ENCODE measurements around the gene RAB40A. TPM values are rescaled to one million over a fixed set of nuclear protein-coding genes. Genes with fewer than 3 reads are reported as not detected.

Gene RAB40A
- total RNA-seq, 1 experiment from 2014 or later: 1.0 TPM

DNA sequence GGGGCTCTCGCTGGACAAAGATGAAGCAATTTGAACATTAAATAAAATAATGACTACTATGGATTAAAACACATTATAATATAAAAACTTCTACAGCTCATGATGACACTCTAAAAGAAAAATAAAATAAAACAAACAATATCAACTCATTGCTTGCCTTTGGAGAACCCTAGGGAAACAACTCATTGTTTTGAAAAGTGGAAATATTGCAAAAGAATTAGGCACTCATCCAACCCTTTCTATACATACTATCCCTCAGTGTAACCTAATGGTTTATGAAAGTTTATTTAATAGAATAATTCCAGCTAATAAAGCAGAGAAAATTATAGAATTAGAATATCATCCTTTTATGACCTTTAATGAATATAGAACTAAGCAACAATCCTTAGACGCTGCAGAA lies 718 bp downstream of the RAB40A start:
- CTCF ChIA-PET: no interaction called here
- intact Hi-C loops (cut with micrococcal nuclease; ENCODE audit: unreplicated experiment): no loop called here
- H3K36me3 ChIP-seq (ENCODE audit: low read depth): no peaks in the 10 kb centered on the region
- DNase-seq: no peak
- no peaks in the 10 kb centered on the region for H4K20me1 ChIP-seq (ENCODE audit: insufficient read depth)
- no TSS peak for BruUV-seq (replicated peaks)
- H3K9me2 ChIP-seq (ENCODE audit: insufficient read depth): no peaks in the 10 kb centered on the region
- H3K27ac ChIP-seq: no peak overlapping the region
- H3K9me3 ChIP-seq (ENCODE audit: insufficient read depth, low read depth): no peaks in the 10 kb centered on the region
- no peaks in the 10 kb centered on the region for H3K79me2 ChIP-seq (ENCODE audit: low read depth)
- no peaks in the 10 kb centered on the region for H3F3A ChIP-seq (ENCODE audit: insufficient read depth, low read depth)
- TF ChIP-seq CTCF (conservative IDR thresholded peaks at IDR 0.05) (no peak), EZH2 (IDR thresholded peaks at IDR 0.05; ENCODE audit: low read depth) (no peak)
- POLR2A ChIA-PET (ENCODE audit: unreplicated experiment): no interaction called here
- H3K4me2 ChIP-seq: no peak overlapping the region
- no peak overlapping the region for H3K4me3 ChIP-seq
- H3K4me1 ChIP-seq (replicated peaks; ENCODE audit: insufficient read depth): no peaks in the 10 kb centered on the region
- H2AFZ ChIP-seq: no peak overlapping the region
- H3K27me3 ChIP-seq (ENCODE audit: insufficient read depth, low read depth): no peaks in the 10 kb centered on the region

GRCh38 chrX:103517246-103517645 lies 2.0 kb downstream of the RAB40A start:
- no peaks in the 10 kb centered on the region for H3K9me2 ChIP-seq (ENCODE audit: insufficient read depth)
- H3K4me3 ChIP-seq: no peak overlapping the region
- no peaks in the 10 kb centered on the region for H3K27me3 ChIP-seq (ENCODE audit: insufficient read depth, low read depth)
- H3K36me3 ChIP-seq (ENCODE audit: low read depth): no peaks in the 10 kb centered on the region
- no peak overlapping the region for H3K4me2 ChIP-seq
- TF ChIP-seq CTCF (conservative IDR thresholded peaks at IDR 0.05) (no peak), EZH2 (IDR thresholded peaks at IDR 0.05; ENCODE audit: low read depth) (no peak)
- H3K27ac ChIP-seq: no peak overlapping the region
- no peaks in the 10 kb centered on the region for H3K4me1 ChIP-seq (replicated peaks; ENCODE audit: insufficient read depth)
- POLR2A ChIA-PET (ENCODE audit: unreplicated experiment): no interaction called here
- H4K20me1 ChIP-seq (ENCODE audit: insufficient read depth): no peaks in the 10 kb centered on the region
- no peaks in the 10 kb centered on the region for H3K9me3 ChIP-seq (ENCODE audit: insufficient read depth, low read depth)
- BruUV-seq (replicated peaks): no TSS peak
- no peaks in the 10 kb centered on the region for H3K79me2 ChIP-seq (ENCODE audit: low read depth)
- no peak overlapping the region for H2AFZ ChIP-seq
- H3F3A ChIP-seq (ENCODE audit: insufficient read depth, low read depth): no peaks in the 10 kb centered on the region
- CTCF ChIA-PET: interaction anchor here (0.6 kb wide), 1 partner anchor 14 kb away, joined by 3 read pairs; no protein-coding TSS in a partner anchor
- intact Hi-C loops (cut with micrococcal nuclease; ENCODE audit: unreplicated experiment): no loop called here
- DNase-seq: no peak

GRCh38 chrX:103513476-103514108 lies 5.7 kb downstream of the RAB40A start:
- Histone ChIP-seq H2AFZ (no peak overlapping the region), H3K4me3 (no peak overlapping the region), H3K79me2 (ENCODE audit: low read depth) (no peaks in the 10 kb centered on the region), H3K4me2 (no peak overlapping the region), H3K9me2 (ENCODE audit: insufficient read depth) (no peaks in the 10 kb centered on the region), H3K36me3 (ENCODE audit: low read depth) (no peaks in the 10 kb centered on the region), H3K4me1 (replicated peaks; ENCODE audit: insufficient read depth) (no peaks in the 10 kb centered on the region), H3K27ac (no peak overlapping the region), H3K27me3 (ENCODE audit: insufficient read depth, low read depth) (no peaks in the 10 kb centered on the region), H3K9me3 (ENCODE audit: insufficient read depth, low read depth) (no peaks in the 10 kb centered on the region), H4K20me1 (ENCODE audit: insufficient read depth) (no peaks in the 10 kb centered on the region), H3F3A (ENCODE audit: insufficient read depth, low read depth) (no peaks in the 10 kb centered on the region)
- ChIA-PET CTCF (no interaction called here), POLR2A (ENCODE audit: unreplicated experiment) (interaction anchor here (0.7 kb wide), 1 partner anchor 174 kb away, joined by 3 read pairs; no protein-coding TSS in a partner anchor)
- no peak for TF ChIP-seq EZH2 (IDR thresholded peaks at IDR 0.05; ENCODE audit: low read depth)
- TF ChIP-seq CTCF (conservative IDR thresholded peaks at IDR 0.05): no peak
- no TSS peak for BruUV-seq (replicated peaks)
- no peak for DNase-seq
- intact Hi-C loops (cut with micrococcal nuclease; ENCODE audit: unreplicated experiment): no loop called here

Data from PC-9 (cell line).